ENCODE results near the gene ATE1. TPM values are rescaled to one million over a fixed set of nuclear protein-coding genes. Genes with fewer than 3 reads are reported as not detected.

ATE1 gene
- total and polyA plus RNA-seq, 2 experiments from 2014 or later, result 16.9 to 48.9 TPM

GRCh38 chr10:121732656-121733445 lies 195.0 kb downstream of the ATE1 start:
- Histone ChIP-seq H3K9me3 (ENCODE audit: low read depth) (no peaks in the 10 kb centered on the region), H3K27me3 (no peaks in the 10 kb centered on the region), H3K4me3 (no peak overlapping the region), H3K27ac (no peak overlapping the region), H4K20me1 (ENCODE audit: insufficient read depth, poor library complexity, severe bottlenecking) (no peaks in the 10 kb centered on the region), H3K36me3 (replicated peaks; ENCODE audit: insufficient read depth, low read depth) (no peaks in the 10 kb centered on the region), H3K79me2 (no peaks in the 10 kb centered on the region), H2AFZ (no peak overlapping the region), H3K4me2 (no peak overlapping the region), H3K9me2 (replicated peaks; ENCODE audit: insufficient read depth) (no peaks in the 10 kb centered on the region), H3K4me1 (ENCODE audit: insufficient read depth) (peaks cover 4% of the 10 kb centered on the region)
- no peak for DNase-seq (ENCODE audit: low spot score)
- TF ChIP-seq EZH2phosphoT487 (IDR thresholded peaks at IDR 0.05; ENCODE audit: low read depth, severe bottlenecking, unreplicated experiment), result no peak
- no peak for TF ChIP-seq CTCF (IDR thresholded peaks at IDR 0.05; ENCODE audit: poor library complexity)
- no peak for TF ChIP-seq EZH2 (IDR thresholded peaks at IDR 0.05; ENCODE audit: borderline replicate concordance)
- 70% methylated on average over 16 of the region's 16 CpGs for WGBS (ENCODE audit: low lambda C conversion rate, missing lambda C conversion rate)

GRCh38 chr10:121732172-121732571 lies 195.7 kb downstream of the ATE1 start:
- Histone ChIP-seq H3K27me3 (no peaks in the 10 kb centered on the region), H3K4me1 (ENCODE audit: insufficient read depth) (peaks cover 4% of the 10 kb centered on the region), H3K79me2 (no peaks in the 10 kb centered on the region), H2AFZ (no peak overlapping the region), H3K4me3 (no peak overlapping the region), H3K4me2 (no peak overlapping the region), H3K9me2 (replicated peaks; ENCODE audit: insufficient read depth) (no peaks in the 10 kb centered on the region), H3K36me3 (replicated peaks; ENCODE audit: insufficient read depth, low read depth) (no peaks in the 10 kb centered on the region), H3K9me3 (ENCODE audit: low read depth) (no peaks in the 10 kb centered on the region), H4K20me1 (ENCODE audit: insufficient read depth, poor library complexity, severe bottlenecking) (no peaks in the 10 kb centered on the region), H3K27ac (no peak overlapping the region)
- 88% methylated on average over 3 of the region's 3 CpGs for WGBS (ENCODE audit: low lambda C conversion rate, missing lambda C conversion rate)
- DNase-seq (ENCODE audit: low spot score), result no peak
- TF ChIP-seq EZH2 (IDR thresholded peaks at IDR 0.05; ENCODE audit: borderline replicate concordance) (no peak), CTCF (IDR thresholded peaks at IDR 0.05; ENCODE audit: poor library complexity) (no peak), EZH2phosphoT487 (IDR thresholded peaks at IDR 0.05; ENCODE audit: low read depth, severe bottlenecking, unreplicated experiment) (no peak)

GRCh38 chr10:121724282-121724681 lies 203.5 kb downstream of the ATE1 start:
- no peak overlapping the region for H3K4me3 ChIP-seq
- no peaks in the 10 kb centered on the region for H3K27me3 ChIP-seq
- H3K4me2 ChIP-seq, result no peak overlapping the region
- H3K27ac ChIP-seq, result no peak overlapping the region
- H4K20me1 ChIP-seq (ENCODE audit: insufficient read depth, poor library complexity, severe bottlenecking), result no peaks in the 10 kb centered on the region
- TF ChIP-seq EZH2 (IDR thresholded peaks at IDR 0.05; ENCODE audit: borderline replicate concordance) (no peak), EZH2phosphoT487 (IDR thresholded peaks at IDR 0.05; ENCODE audit: low read depth, severe bottlenecking, unreplicated experiment) (no peak), CTCF (IDR thresholded peaks at IDR 0.05; ENCODE audit: poor library complexity) (no peak)
- H3K36me3 ChIP-seq (replicated peaks; ENCODE audit: insufficient read depth, low read depth), result no peaks in the 10 kb centered on the region
- no peaks in the 10 kb centered on the region for H3K9me2 ChIP-seq (replicated peaks; ENCODE audit: insufficient read depth)
- H3K4me1 ChIP-seq (ENCODE audit: insufficient read depth), result no peaks in the 10 kb centered on the region
- H3K9me3 ChIP-seq (ENCODE audit: low read depth), result no peaks in the 10 kb centered on the region
- no peaks in the 10 kb centered on the region for H3K79me2 ChIP-seq
- no peak for DNase-seq (ENCODE audit: low spot score)
- H2AFZ ChIP-seq, result no peak overlapping the region

Data from hepatocyte (in vitro differentiated cells).